Breast epithelium (tissue), 4 donors: ENCODE results near the gene SIGLEC9. TPM values are rescaled to one million over a fixed set of nuclear protein-coding genes. Genes with fewer than 3 reads are reported as not detected.

Experiments
- DNase-seq, 2 donors: peaks; one replicate each; pipeline ENCODE4 v3.0.0-alpha.2; 2019; ENCODE audit warnings: low spot score in 2 of 2
- H3K27ac ChIP-seq, 2 donors: fragments of 200-600 bp; sonication (generic) in 1 of 2; one replicate each; pipeline ENCODE4 v1.5.1; 2016 to 2019; ENCODE audit warnings: mild to moderate bottlenecking in 1 of 2
- H3K27me3 ChIP-seq, 2 donors: fragments of 200-600 bp; sonication (generic) in 1 of 2; one replicate each; pipeline versions ENCODE4 v1.5.1 to v1.6.0; 2017 to 2019; ENCODE audit warnings: control low read depth in 1 of 2, mild to moderate bottlenecking in 1 of 2
- H3K36me3 ChIP-seq: fragments of 200-600 bp; one replicate; pipeline ENCODE4 v1.5.1; 2019
- H3K4me1 ChIP-seq, 2 donors: fragments of 200-600 bp; sonication (generic); one replicate each; pipeline ENCODE4 v1.5.1; 2016 to 2019; ENCODE audit warnings: control low read depth in 1 of 2
- H3K4me3 ChIP-seq, 3 donors: fragments of 200-600 bp; sonication (generic); 1 replicate in 2 of 3; 2 replicates in 1 of 3; pipeline ENCODE4 v1.5.1; 2016 to 2019; ENCODE audit warnings: mild to moderate bottlenecking in 3 of 3, moderate library complexity in 2 of 3
- H3K9me3 ChIP-seq, 2 donors: fragments of 200-600 bp; sonication (generic) in 1 of 2; one replicate each; pipeline ENCODE4 v1.5.1; 2016 to 2019; ENCODE audit warnings: control low read depth in 1 of 2
- POLR2A ChIP-seq: fragments of 450-650 bp; IDR thresholded peaks from one replicate; pipeline ENCODE4 v1.6.1; 2016; ENCODE audit warnings: antibody characterized with exemption, mild to moderate bottlenecking, moderate library complexity
- POLR2AphosphoS5 ChIP-seq, 3 donors: sonication (generic); formaldehyde crosslinking; IDR thresholded peaks; one replicate each; pipeline ENCODE4 v1.6.1; 2017; ENCODE audit warnings: antibody characterized with exemption in 3 of 3
- intact Hi-C: fragments of 100-400 bp; cut with DNase I; formaldehyde crosslinking; loops from one replicate; pipeline ENCODE4 v1.15.1; 2023; ENCODE audit warnings: low total_unique reads
- total RNA-seq, 3 donors: library from RNA; depleted of rRNA; stranded (reverse); fragments of >200 nt; gene quantifications; one replicate each; pipeline ENCODE4 v1.1.0, GENCODE V29; 2016
- TF ChIP-seq, protein P1 (sequence below), 3 donors: fragments of 450-650 bp; IDR thresholded peaks; one replicate each; pipeline ENCODE4 v1.5.1; 2016 to 2017; ENCODE audit warnings: antibody characterized with exemption in 3 of 3, mild to moderate bottlenecking in 3 of 3, moderate library complexity in 3 of 3

Gene SIGLEC9
- total RNA-seq, 3 donors from 2014 or later = 3.4 to 7.0 (median 4.3) TPM

DNA sequence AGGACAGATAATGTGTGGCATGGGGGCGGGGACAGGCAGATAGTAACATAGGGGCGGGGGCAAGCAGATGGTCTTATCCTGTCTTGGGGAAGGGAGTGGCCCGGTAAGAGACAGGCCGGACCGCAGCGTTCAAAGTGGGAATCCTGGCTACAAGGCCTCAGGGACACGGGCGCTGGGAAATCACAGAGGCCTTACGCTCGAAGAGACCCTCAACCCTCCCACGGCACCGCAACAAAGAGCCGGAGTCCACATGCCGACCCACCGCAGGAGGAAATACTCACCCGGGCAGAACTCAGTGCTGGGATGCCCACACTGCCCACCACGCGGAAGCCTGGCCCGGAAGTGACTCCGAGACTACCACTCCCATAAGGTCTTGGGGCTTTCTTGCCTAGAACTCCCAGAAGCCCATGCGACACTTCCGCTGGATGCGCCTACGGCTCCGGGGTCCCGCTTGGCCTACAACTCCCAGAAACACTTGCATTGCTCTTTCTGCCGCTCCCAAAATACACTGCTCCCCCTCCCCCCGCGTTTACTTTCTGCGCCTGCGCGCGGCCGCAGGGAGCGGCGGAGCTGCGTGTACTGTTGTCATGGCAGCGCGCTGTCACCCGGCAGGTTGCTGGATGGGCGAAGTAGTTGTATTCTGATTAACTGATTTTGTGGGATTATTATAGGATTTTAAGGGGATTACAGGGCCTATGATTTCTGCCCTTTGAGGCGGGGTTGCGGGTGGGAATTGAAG, 16.5 kb upstream of the SIGLEC9 start, which contains the start of gene CTU1:
Gene CTU1 (minus strand): TSS at position 344 of the 739 bp plus-strand sequence. CDS start 3,840 bp downstream, outside the sequence.
- TF ChIP-seq, protein P1, sequence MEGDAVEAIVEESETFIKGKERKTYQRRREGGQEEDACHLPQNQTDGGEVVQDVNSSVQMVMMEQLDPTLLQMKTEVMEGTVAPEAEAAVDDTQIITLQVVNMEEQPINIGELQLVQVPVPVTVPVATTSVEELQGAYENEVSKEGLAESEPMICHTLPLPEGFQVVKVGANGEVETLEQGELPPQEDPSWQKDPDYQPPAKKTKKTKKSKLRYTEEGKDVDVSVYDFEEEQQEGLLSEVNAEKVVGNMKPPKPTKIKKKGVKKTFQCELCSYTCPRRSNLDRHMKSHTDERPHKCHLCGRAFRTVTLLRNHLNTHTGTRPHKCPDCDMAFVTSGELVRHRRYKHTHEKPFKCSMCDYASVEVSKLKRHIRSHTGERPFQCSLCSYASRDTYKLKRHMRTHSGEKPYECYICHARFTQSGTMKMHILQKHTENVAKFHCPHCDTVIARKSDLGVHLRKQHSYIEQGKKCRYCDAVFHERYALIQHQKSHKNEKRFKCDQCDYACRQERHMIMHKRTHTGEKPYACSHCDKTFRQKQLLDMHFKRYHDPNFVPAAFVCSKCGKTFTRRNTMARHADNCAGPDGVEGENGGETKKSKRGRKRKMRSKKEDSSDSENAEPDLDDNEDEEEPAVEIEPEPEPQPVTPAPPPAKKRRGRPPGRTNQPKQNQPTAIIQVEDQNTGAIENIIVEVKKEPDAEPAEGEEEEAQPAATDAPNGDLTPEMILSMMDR (IDR thresholded peaks at IDR 0.05) = peak in 1 of 3 donors; percentile 55
- TF ChIP-seq POLR2AphosphoS5 (IDR thresholded peaks at IDR 0.05) (peak; percentile 63 to 78 (median 72)), POLR2A (peak; percentile 31)
- Histone ChIP-seq H3K27ac (peak within 1 kb of the TSS; percentile 79 to 81), H3K4me3 (peak within 1 kb of the TSS; percentile 79 to 85 (median 85)), H3K36me3 (no peaks in the 10 kb centered on the region), H3K4me1 (peaks cover 0 to 5% of the 10 kb centered on the region in 2 donors), H3K9me3 (no peaks in the 10 kb centered on the region), H3K27me3 (no peaks in the 10 kb centered on the region)
- intact Hi-C loops = no loop called here
- DNase-seq = peak; percentile 96 to 99

- no peak for TF ChIP-seq POLR2AphosphoS5 (IDR thresholded peaks at IDR 0.05)
- TF ChIP-seq, protein P1 (IDR thresholded peaks at IDR 0.05) = peak in 1 of 3 donors; percentile 19
Observed at GRCh38 chr19:51108805-51109146, 15.9 kb upstream of the SIGLEC9 start.

GRCh38 chr19:51110666-51110971, 14.1 kb upstream of the SIGLEC9 start:
- Histone ChIP-seq H3K4me3 (no peak overlapping the region), H3K9me3 (no peaks in the 10 kb centered on the region), H3K36me3 (no peaks in the 10 kb centered on the region), H3K4me1 (peaks cover 0 to 5% of the 10 kb centered on the region in 2 donors), H3K27me3 (peaks cover 0 to 1% of the 10 kb centered on the region in 2 donors), H3K27ac (no peak overlapping the region)
- no peak for DNase-seq
- TF ChIP-seq, protein P1 (IDR thresholded peaks at IDR 0.05) = no peak
- TF ChIP-seq POLR2A (no peak), POLR2AphosphoS5 (IDR thresholded peaks at IDR 0.05) (no peak)
- intact Hi-C loops = no loop called here

More at GRCh38 chr19:51108805-51109146, 15.9 kb upstream of the SIGLEC9 start:
- peak overlapping the region; percentile 79 to 85 (median 85) for H3K4me3 ChIP-seq
- H3K4me1 ChIP-seq = peaks cover 0 to 5% of the 10 kb centered on the region in 2 donors
- no peaks in the 10 kb centered on the region for H3K27me3 ChIP-seq
- no peak for DNase-seq
- no peaks in the 10 kb centered on the region for H3K9me3 ChIP-seq
- intact Hi-C loops = no loop called here
- no peaks in the 10 kb centered on the region for H3K36me3 ChIP-seq
- peak overlapping the region; percentile 79 to 80 for H3K27ac ChIP-seq

GRCh38 chr19:51111606-51112005, 13.1 kb upstream of the SIGLEC9 start:
- TF ChIP-seq POLR2A (no peak), POLR2AphosphoS5 (IDR thresholded peaks at IDR 0.05) (no peak)
- TF ChIP-seq, protein P1 (IDR thresholded peaks at IDR 0.05) = no peak
- H3K4me3 ChIP-seq = no peak overlapping the region
- no peak for DNase-seq
- peaks cover 0 to 5% of the 10 kb centered on the region in 2 donors for H3K4me1 ChIP-seq
- intact Hi-C loops = no loop called here
- H3K27me3 ChIP-seq = peaks cover 0 to 4% of the 10 kb centered on the region in 2 donors
- H3K36me3 ChIP-seq = no peaks in the 10 kb centered on the region
- H3K27ac ChIP-seq = no peak overlapping the region
- H3K9me3 ChIP-seq = no peaks in the 10 kb centered on the region

DNA sequence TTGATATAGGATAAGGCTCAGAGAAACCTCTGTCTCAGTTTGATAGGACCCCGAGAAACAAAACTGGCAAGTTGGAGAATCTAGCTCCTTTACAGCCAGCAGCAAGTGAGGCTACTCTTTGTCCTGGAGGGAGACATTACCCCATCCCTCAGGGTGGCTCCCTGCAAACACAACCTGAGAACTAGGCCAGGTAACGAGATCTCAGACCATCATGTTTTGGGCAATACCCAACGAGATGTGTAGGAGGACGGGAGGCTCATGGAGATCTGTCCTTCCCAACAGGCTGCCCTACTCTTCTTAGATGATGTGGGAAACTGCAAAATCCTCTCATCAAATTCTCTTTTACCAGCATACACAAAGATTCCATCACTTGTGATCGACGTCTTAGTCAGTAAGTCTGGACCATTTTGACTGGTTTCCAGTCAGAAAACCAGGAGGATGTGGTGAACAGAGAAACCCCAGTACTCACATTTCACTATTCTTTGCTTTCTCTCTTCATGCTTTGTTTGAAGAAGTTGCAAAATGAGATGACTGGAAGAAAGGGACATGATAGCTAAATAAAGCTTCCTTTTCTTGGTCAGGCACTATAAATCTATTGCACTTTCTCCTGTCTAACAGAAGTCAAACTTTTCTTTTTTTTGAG, 10.5 kb upstream of the SIGLEC9 start:
- TF ChIP-seq POLR2AphosphoS5 (IDR thresholded peaks at IDR 0.05) (no peak), POLR2A (no peak)
- TF ChIP-seq, protein P1 (IDR thresholded peaks at IDR 0.05) = no peak
- Histone ChIP-seq H3K4me3 (no peak overlapping the region), H3K27me3 (peaks cover 0 to 4% of the 10 kb centered on the region in 2 donors), H3K27ac (no peak overlapping the region), H3K9me3 (no peaks in the 10 kb centered on the region), H3K4me1 (no peaks in the 10 kb centered on the region), H3K36me3 (no peaks in the 10 kb centered on the region)
- intact Hi-C loops = no loop called here
- DNase-seq = no peak
